Amygdala (tissue), 56 donors: ENCODE results near the gene RUSF1.
"Not testable (repeated sequence)": the region's sequence is repeated elsewhere in the genome, so short reads cannot be mapped to it uniquely, and the experiment has no call there.

Experiments
- DNase-seq, 56 donors: peaks; one replicate each; lab custom pipeline; 2025; lab: John Stamatoyannopoulos, UW

The RUSF1 gene

GRCh38 chr16:31458073-31458843, 49.9 kb downstream of the RUSF1 start:
- DNase-seq, result peak in 3 of 56 donors; percentile 22 to 56 (median 53)

GRCh38 chr16:31456988-31457360, 51.2 kb downstream of the RUSF1 start:
- no peak for DNase-seq

GRCh38 chr16:31455601-31456314, 52.4 kb downstream of the RUSF1 start:
- no peak for DNase-seq

- DNase-seq, result no peak
Measured at GRCh38 chr16:31453255-31454204, 54.7 kb downstream of the RUSF1 start.

GRCh38 chr16:31452631-31453106, 55.5 kb downstream of the RUSF1 start:
- DNase-seq, result no peak

- DNase-seq, result peak in 13 of 56 donors; percentile 10 to 50 (median 26)
Measured at GRCh38 chr16:31451681-31452351, 56.4 kb downstream of the RUSF1 start.

- no peak for DNase-seq
Measured at GRCh38 chr16:31451201-31451600, 57.0 kb downstream of the RUSF1 start.

GRCh38 chr16:31445931-31446330, 62.3 kb downstream of the RUSF1 start:
- not testable (repeated sequence) for DNase-seq

- DNase-seq, result no peak
Measured at GRCh38 chr16:31441956-31442355, 66.2 kb downstream of the RUSF1 start.

GRCh38 chr16:31440516-31441184, 67.5 kb downstream of the RUSF1 start:
- peak in 6 of 56 donors; percentile 21 to 32 (median 27) for DNase-seq

- no peak for DNase-seq
Measured at GRCh38 chr16:31439519-31439918, 68.7 kb downstream of the RUSF1 start.
